ENCODE measurements around the gene DRD5.

- TF ChIP-seq, protein P1, sequence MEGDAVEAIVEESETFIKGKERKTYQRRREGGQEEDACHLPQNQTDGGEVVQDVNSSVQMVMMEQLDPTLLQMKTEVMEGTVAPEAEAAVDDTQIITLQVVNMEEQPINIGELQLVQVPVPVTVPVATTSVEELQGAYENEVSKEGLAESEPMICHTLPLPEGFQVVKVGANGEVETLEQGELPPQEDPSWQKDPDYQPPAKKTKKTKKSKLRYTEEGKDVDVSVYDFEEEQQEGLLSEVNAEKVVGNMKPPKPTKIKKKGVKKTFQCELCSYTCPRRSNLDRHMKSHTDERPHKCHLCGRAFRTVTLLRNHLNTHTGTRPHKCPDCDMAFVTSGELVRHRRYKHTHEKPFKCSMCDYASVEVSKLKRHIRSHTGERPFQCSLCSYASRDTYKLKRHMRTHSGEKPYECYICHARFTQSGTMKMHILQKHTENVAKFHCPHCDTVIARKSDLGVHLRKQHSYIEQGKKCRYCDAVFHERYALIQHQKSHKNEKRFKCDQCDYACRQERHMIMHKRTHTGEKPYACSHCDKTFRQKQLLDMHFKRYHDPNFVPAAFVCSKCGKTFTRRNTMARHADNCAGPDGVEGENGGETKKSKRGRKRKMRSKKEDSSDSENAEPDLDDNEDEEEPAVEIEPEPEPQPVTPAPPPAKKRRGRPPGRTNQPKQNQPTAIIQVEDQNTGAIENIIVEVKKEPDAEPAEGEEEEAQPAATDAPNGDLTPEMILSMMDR (IDR thresholded peaks at IDR 0.05), result no peak
- TF ChIP-seq POLR2A (IDR thresholded peaks at IDR 0.05) (no peak), POLR2AphosphoS5 (IDR thresholded peaks at IDR 0.05) (no peak), EP300 (IDR thresholded peaks at IDR 0.05) (no peak)
These were observed 10.4 kb upstream of the DRD5 start for GRCh38 chr4:9771034-9771433.

All from gastroesophageal sphincter (tissue), 3 donors.